K562 (cell line): ENCODE results near the gene NPC1. TPM values are rescaled to one million over a fixed set of nuclear protein-coding genes. Genes with fewer than 3 reads are reported as not detected.

Experiments
- ARNT ChIP-seq, 2 experiments: fragments of 450-650 bp; IDR thresholded peaks; 2 replicates each; pipeline ENCODE4 v1.6.1; 2016; ENCODE audit warnings: mild to moderate bottlenecking in 1 of 2
- ETV6 ChIP-seq, 3 experiments: fragments of 150-350 bp in 1 of 3; sonication (generic) in 1 of 3; formaldehyde crosslinking in 1 of 3; IDR thresholded peaks; 2 replicates each; pipeline versions ENCODE4 v1.6.1 to v1.8.0; 2014 to 2022; ENCODE audit warnings: borderline replicate concordance in 2 of 3, low read depth in 2 of 3, antibody characterized with exemption in 1 of 3, low read length in 1 of 3, mild to moderate bottlenecking in 1 of 3, missing genetic modification reagents in 1 of 3
- EWSR1 ChIP-seq: fragments of 450-650 bp; IDR thresholded peaks from 2 replicates; pipeline ENCODE4 v1.6.1; 2018; ENCODE audit warnings: borderline replicate concordance, mild to moderate bottlenecking, low read depth, moderate library complexity; ENCODE audit not compliant: partially characterized antibody
- HNRNPUL1 ChIP-seq: fragments of 200-400 bp; formaldehyde crosslinking; IDR thresholded peaks from 2 replicates; pipeline ENCODE4 v1.6.1; 2017; ENCODE audit warnings: low read length
- RUNX1 ChIP-seq: sonication (generic); IDR thresholded peaks from 2 replicates; pipeline ENCODE4 v1.6.1; 2016; ENCODE audit warnings: antibody characterized with exemption, low read depth
- SAFB2 ChIP-seq: fragments of 200-400 bp; formaldehyde crosslinking; IDR thresholded peaks from 2 replicates; pipeline ENCODE4 v1.6.1; 2018; ENCODE audit warnings: borderline replicate concordance, low read length, low read depth, moderate library complexity; ENCODE audit not compliant: severe bottlenecking
- SP2 ChIP-seq: IDR thresholded peaks from 2 replicates; pipeline ENCODE4 v1.6.1; 2011; ENCODE audit warnings: mild to moderate bottlenecking, low read depth, low read length, moderate library complexity; ENCODE audit not compliant: poor library complexity, severe bottlenecking; ENCODE audit errors: extremely low read depth
- U2AF2 ChIP-seq: fragments of 200-400 bp; formaldehyde crosslinking; optimal IDR thresholded peaks from 2 replicates; pipeline ENCODE3; 2017; ENCODE audit warnings: low read depth, mild to moderate bottlenecking, low read length
- ZBTB17 ChIP-seq: fragments of 450-650 bp; formaldehyde crosslinking; IDR thresholded peaks from 2 replicates; pipeline ENCODE4 v1.4.0; 2020; ENCODE audit warnings: mild to moderate bottlenecking
- ZNF23 ChIP-seq: fragments of 250-450 bp; sonication (Bioruptor Pico); IDR thresholded peaks from 2 replicates; pipeline ENCODE4 v1.4.0; 2020; ENCODE audit warnings: mild to moderate bottlenecking
- ZNF785 ChIP-seq: fragments of 250-450 bp; sonication (Bioruptor Pico); IDR thresholded peaks from 2 replicates; pipeline ENCODE4 v1.4.0; 2020; ENCODE audit warnings: mild to moderate bottlenecking
- polyA plus RNA-seq, 8 experiments: library from polyadenylated mRNA; depleted of rRNA in 4 of 8; stranded (reverse) in 5 of 8; unstranded in 3 of 8; fragments of >200 nt; fragmentation: Nextera tagmentation in 2 of 8; fragmentation: Illumina TruSeq in 1 of 8; extraction: Ambion mirVana in 2 of 8; extraction: Trizol in 1 of 8; gene quantifications; 2 replicates each; pipeline versions ENCODE4 v1.2.1 to v1.2.3, GENCODE V29; 2011 to 2014; ENCODE audit warnings: inconsistent platforms in 1 of 8, missing spikeins in 1 of 8
- total RNA-seq, 7 experiments: library from RNA; depleted of rRNA in 6 of 7; stranded (reverse); fragments of >200 nt in 6 of 7; fragmentation: Illumina TruSeq in 2 of 7; extraction: Trizol in 2 of 7; gene quantifications; 2 replicates each; pipeline versions ENCODE4 v1.2.1 to v1.2.3, GENCODE V29; 2011 to 2021; ENCODE audit warnings: low replicate concordance in 1 of 7
- TF ChIP-seq, protein P1 (sequence below), 3 experiments: IDR thresholded peaks in 2 of 3; conservative IDR thresholded peaks in 1 of 3; 2 replicates each; pipeline ENCODE4 v1.5.1; 2011 to 2012; ENCODE audit warnings: low read length in 3 of 3, mild to moderate bottlenecking in 3 of 3, control low read depth in 2 of 3, improper control_type of control experiment in 1 of 3, inconsistent platforms in 1 of 3, low read depth in 1 of 3, mixed read lengths in 1 of 3, moderate library complexity in 1 of 3; ENCODE audit not compliant: insufficient read depth in 2 of 3
- TF ChIP-seq, protein P2 (sequence below): fragments of 450-650 bp; IDR thresholded peaks from 2 replicates; pipeline ENCODE4 v1.6.1; 2016; ENCODE audit warnings: low read depth, mild to moderate bottlenecking, moderate library complexity
- TF ChIP-seq, protein P3 (sequence below), 2 experiments: fragments of 450-650 bp; IDR thresholded peaks; 2 replicates each; pipeline ENCODE4 v1.6.1; 2018; ENCODE audit warnings: mild to moderate bottlenecking in 2 of 2, low read depth in 1 of 2; ENCODE audit not compliant: partially characterized antibody in 2 of 2
- TF ChIP-seq, protein P4 (sequence below): sonication (generic); formaldehyde crosslinking; IDR thresholded peaks from 2 replicates; pipeline ENCODE4 v1.8.0; 2022; ENCODE audit warnings: mild to moderate bottlenecking, missing genetic modification reagents

The NPC1 gene
- total and polyA plus RNA-seq, 9 of the 15 experiments (the other 6 are each of a cell fraction or from before 2014, with no cell fraction given), result 17.1 to 45.9 (median 27.6) TPM

DNA sequence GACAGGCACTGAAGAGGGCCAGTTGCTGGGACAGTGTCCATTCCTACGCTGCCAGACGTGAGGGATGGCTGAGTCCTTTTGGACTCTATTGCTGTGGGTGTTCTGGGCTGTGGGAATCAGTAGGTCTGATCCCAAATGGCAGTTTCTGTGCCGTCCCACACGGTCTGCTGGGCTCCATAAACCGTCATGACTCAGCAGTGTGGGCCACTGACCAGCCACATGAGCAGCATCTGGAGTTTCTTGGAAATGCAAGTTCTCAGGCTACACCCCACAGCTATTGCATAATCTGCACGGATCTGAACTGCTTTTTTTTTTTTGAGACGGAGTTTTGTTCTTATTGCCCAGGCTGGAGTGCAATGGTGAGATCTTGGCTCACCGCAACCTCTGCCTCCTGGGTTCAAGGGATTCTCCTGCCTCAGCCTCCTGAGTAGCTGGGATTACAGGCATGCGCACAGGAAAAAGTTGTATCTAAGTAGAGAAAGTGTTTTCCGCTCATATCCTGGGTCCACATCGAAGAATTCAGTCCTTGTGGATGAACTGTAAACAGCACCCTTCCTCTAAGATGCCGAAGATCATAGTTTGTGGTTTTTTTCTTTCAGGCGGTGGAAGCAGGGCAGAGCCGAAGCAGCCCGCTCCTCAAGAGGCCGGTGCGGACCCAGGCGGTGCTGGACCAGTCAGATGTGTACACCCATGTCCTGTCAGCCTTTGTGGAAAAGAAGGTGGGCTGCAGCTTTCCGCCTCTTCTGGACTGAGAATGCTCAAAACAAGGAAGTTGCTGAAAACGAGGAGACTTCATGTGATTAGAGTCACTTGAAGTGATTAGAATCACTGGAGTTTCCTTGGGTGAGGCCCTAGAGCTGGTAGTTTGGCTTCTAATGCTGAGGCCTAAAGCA is 57.5 kb downstream of the NPC1 start (continued):
- TF ChIP-seq, protein P1, sequence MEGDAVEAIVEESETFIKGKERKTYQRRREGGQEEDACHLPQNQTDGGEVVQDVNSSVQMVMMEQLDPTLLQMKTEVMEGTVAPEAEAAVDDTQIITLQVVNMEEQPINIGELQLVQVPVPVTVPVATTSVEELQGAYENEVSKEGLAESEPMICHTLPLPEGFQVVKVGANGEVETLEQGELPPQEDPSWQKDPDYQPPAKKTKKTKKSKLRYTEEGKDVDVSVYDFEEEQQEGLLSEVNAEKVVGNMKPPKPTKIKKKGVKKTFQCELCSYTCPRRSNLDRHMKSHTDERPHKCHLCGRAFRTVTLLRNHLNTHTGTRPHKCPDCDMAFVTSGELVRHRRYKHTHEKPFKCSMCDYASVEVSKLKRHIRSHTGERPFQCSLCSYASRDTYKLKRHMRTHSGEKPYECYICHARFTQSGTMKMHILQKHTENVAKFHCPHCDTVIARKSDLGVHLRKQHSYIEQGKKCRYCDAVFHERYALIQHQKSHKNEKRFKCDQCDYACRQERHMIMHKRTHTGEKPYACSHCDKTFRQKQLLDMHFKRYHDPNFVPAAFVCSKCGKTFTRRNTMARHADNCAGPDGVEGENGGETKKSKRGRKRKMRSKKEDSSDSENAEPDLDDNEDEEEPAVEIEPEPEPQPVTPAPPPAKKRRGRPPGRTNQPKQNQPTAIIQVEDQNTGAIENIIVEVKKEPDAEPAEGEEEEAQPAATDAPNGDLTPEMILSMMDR (IDR thresholded peaks at IDR 0.05 in 2 of 3, conservative IDR thresholded peaks at IDR 0.05 in 1 of 3; ENCODE audit: insufficient read depth in 2 of 3, low read depth in 1 of 3, low read length in 3 of 3), result no peak
- TF ChIP-seq SP2 (no peak), ETV6 (IDR thresholded peaks at IDR 0.05; ENCODE audit: borderline replicate concordance in 1 of 2, low read depth in 2 of 2, low read length in 1 of 2) (no peak), ETV6 (CRISPR knock-in tag; IDR thresholded peaks at IDR 0.05; ENCODE audit: borderline replicate concordance) (no peak), ZNF785 (CRISPR knock-in tag) (no peak), SAFB2 (no peak), U2AF2 (no peak), ZNF23 (CRISPR knock-in tag) (no peak), ARNT (IDR thresholded peaks at IDR 0.05) (peak; percentile 57 to 58; a peak in 2 of 4 replicates), ZBTB17 (no peak; the same call in 1 of the 2 replicates), RUNX1 (no peak; the same call in 1 of the 2 replicates), EWSR1 (no peak), HNRNPUL1 (no peak)
- TF ChIP-seq, protein P2, sequence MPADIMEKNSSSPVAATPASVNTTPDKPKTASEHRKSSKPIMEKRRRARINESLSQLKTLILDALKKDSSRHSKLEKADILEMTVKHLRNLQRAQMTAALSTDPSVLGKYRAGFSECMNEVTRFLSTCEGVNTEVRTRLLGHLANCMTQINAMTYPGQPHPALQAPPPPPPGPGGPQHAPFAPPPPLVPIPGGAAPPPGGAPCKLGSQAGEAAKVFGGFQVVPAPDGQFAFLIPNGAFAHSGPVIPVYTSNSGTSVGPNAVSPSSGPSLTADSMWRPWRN, result no peak
- TF ChIP-seq, protein P3, sequence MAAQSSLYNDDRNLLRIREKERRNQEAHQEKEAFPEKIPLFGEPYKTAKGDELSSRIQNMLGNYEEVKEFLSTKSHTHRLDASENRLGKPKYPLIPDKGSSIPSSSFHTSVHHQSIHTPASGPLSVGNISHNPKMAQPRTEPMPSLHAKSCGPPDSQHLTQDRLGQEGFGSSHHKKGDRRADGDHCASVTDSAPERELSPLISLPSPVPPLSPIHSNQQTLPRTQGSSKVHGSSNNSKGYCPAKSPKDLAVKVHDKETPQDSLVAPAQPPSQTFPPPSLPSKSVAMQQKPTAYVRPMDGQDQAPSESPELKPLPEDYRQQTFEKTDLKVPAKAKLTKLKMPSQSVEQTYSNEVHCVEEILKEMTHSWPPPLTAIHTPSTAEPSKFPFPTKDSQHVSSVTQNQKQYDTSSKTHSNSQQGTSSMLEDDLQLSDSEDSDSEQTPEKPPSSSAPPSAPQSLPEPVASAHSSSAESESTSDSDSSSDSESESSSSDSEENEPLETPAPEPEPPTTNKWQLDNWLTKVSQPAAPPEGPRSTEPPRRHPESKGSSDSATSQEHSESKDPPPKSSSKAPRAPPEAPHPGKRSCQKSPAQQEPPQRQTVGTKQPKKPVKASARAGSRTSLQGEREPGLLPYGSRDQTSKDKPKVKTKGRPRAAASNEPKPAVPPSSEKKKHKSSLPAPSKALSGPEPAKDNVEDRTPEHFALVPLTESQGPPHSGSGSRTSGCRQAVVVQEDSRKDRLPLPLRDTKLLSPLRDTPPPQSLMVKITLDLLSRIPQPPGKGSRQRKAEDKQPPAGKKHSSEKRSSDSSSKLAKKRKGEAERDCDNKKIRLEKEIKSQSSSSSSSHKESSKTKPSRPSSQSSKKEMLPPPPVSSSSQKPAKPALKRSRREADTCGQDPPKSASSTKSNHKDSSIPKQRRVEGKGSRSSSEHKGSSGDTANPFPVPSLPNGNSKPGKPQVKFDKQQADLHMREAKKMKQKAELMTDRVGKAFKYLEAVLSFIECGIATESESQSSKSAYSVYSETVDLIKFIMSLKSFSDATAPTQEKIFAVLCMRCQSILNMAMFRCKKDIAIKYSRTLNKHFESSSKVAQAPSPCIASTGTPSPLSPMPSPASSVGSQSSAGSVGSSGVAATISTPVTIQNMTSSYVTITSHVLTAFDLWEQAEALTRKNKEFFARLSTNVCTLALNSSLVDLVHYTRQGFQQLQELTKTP (IDR thresholded peaks at IDR 0.05; ENCODE audit: low read depth in 1 of 2, partially characterized antibody in 2 of 2), result peak; percentile 57 to 85
- TF ChIP-seq, protein P4, sequence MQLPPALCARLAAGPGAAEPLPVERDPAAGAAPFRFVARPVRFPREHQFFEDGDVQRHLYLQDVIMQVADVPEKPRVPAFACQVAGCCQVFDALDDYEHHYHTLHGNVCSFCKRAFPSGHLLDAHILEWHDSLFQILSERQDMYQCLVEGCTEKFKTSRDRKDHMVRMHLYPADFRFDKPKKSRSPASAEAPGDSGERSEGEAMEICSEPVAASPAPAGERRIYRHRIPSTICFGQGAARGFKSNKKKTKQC, result no peak
